Mammary epithelial cell (primary cell): ENCODE data around the gene MORC4.

Experiments
- EZH2 ChIP-seq: IDR thresholded peaks from 2 replicates; pipeline ENCODE4 v1.6.1; 2012; ENCODE audit warnings: low read length, inconsistent platforms, borderline replicate concordance
- TF ChIP-seq, protein P1 (sequence below), 2 donors: IDR thresholded peaks in 1 of 2; conservative IDR thresholded peaks in 1 of 2; 2 replicates each; pipeline ENCODE4 v1.5.1; 2011 to 2012; ENCODE audit warnings: inconsistent platforms in 2 of 2, low read length in 2 of 2, mild to moderate bottlenecking in 2 of 2, control low read depth in 1 of 2, low read depth in 1 of 2; ENCODE audit not compliant: insufficient read depth in 1 of 2; ENCODE audit errors: extremely low read depth in 1 of 2

DNA sequence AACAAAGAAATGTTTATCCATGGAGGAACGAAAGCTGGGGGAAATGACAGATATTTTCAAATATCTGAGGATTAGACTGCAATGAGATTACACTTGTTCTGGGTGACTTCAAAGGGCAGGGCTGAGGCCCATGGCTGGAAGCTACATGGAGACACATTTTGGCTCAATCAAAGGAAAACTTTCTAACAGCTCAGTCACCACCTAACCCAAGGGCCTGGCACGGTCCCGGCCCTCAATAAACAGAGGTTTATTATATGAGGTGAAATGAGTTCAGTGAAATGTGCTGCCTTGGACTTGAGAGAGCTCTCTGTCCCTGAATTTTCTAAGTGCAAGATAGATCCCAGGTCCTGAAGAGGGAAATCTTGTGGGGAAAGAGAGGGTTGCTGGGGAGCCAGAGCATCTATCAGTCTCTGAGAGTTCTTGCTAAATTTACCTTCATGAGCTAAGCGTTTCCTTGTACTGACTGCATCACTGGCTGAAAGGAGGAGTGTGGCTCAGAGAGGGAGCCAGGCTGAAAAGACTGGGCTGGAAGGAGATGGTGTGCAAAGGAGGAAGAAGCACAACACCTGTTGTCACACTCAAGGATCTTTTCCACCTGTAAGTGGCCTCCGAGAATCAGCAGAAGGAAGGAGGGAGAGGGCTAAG, 94.8 kb downstream of the MORC4 start:
- TF ChIP-seq, protein P1, sequence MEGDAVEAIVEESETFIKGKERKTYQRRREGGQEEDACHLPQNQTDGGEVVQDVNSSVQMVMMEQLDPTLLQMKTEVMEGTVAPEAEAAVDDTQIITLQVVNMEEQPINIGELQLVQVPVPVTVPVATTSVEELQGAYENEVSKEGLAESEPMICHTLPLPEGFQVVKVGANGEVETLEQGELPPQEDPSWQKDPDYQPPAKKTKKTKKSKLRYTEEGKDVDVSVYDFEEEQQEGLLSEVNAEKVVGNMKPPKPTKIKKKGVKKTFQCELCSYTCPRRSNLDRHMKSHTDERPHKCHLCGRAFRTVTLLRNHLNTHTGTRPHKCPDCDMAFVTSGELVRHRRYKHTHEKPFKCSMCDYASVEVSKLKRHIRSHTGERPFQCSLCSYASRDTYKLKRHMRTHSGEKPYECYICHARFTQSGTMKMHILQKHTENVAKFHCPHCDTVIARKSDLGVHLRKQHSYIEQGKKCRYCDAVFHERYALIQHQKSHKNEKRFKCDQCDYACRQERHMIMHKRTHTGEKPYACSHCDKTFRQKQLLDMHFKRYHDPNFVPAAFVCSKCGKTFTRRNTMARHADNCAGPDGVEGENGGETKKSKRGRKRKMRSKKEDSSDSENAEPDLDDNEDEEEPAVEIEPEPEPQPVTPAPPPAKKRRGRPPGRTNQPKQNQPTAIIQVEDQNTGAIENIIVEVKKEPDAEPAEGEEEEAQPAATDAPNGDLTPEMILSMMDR (conservative IDR thresholded peaks at IDR 0.05 in 1 of 2, IDR thresholded peaks at IDR 0.05 in 1 of 2; ENCODE audit: extremely low read depth in 1 of 2, insufficient read depth in 1 of 2, low read depth in 1 of 2, low read length in 2 of 2), result no peak
- TF ChIP-seq EZH2, result no peak
